Stimulated activated CD4-positive, alpha-beta T cell treated with anti-CD3 and anti-CD28 coated beads, Interleukin-15, amount 100 ng/mL, for 1 hour (primary cell): ENCODE results near the gene OTOP1.
"Not testable (repeated sequence)": the region's sequence is repeated elsewhere in the genome, so short reads cannot be mapped to it uniquely, and the experiment has no call there.

Experiments used
- DNase-seq, 2 donors: peaks; one replicate each; pipeline ENCODE4 v3.0.0-alpha.2; 2020; ENCODE audit warnings: low read depth in 1 of 2, low spot score in 1 of 2

The OTOP1 gene

GRCh38 chr4:4226606-4227438, at the start of gene OTOP1:
TSS of gene OTOP1 (minus strand) at chr4:4226929. CDS start at chr4:4226864, 65 bp downstream.
- DNase-seq: no peak

DNA sequence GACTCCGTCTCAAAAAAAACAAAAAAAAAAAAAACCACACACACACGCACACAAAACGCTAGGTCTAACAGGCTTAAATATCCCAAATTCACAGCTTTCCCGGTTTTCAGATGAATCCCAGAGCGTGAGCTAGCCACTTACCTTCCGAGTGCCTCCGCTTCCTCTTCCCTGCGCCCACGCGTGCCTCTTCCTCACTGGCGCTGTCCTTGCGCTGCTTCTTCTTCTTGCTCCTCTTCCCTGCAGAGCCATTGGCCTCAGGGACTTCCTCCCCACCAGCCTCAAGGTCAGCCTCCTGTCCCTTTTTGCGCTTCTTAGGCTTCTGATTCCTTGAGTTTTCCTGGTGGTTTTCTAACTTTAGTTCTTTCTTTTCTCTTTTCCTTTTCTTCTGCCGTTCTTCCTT, 47.5 kb upstream of the OTOP1 start:
- no peak for DNase-seq

- no peak for DNase-seq
These were observed 45.2 kb upstream of the OTOP1 start for GRCh38 chr4:4271912-4272311.

GRCh38 chr4:4270529-4270928, 43.8 kb upstream of the OTOP1 start:
- no peak for DNase-seq

- no peak for DNase-seq
These were observed 43.1 kb upstream of the OTOP1 start for GRCh38 chr4:4269856-4270255.

- peak in 1 of 2 donors; percentile 11 for DNase-seq
These were observed 42.6 kb upstream of the OTOP1 start for GRCh38 chr4:4269331-4269731.

DNA sequence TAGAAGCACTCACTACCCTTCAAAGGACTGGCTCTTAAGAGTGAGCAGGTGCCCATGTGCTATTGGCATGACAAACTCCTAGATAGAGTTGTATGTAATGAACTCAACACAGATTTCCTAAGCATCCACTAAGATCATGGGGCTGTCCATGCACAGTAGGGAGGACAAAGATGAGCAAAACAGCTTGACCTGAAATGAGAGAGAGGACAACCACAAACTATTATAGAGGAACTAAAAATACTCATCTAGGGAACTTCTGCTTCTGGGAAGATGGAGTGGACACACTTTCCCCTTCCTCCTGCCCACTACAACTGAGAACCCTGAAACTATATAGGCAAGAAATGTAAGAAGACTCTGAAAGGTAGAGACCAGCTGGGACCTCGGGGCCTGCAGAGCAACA, 42.0 kb upstream of the OTOP1 start:
- DNase-seq: no peak

DNA sequence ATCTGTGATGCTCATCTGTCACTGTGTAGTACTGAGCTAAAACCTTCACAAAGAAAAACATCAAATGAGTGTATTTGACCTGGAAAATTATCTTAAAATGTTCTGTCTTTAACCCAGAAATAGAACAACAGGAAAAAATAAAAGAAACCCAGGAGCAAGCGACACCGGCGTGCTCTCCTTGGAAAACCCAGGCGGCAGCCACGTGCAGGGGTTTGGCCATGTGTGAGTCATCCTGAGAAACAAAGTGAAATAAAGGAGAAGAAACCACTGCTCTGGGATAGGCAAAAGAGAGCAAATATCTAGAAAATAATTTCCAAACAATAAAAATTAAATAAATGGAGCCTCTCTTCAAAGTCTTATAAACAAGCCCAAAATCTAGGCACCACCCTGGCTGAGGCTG, 41.3 kb upstream of the OTOP1 start:
- DNase-seq: no peak

- DNase-seq: no peak
These were observed 33.5 kb upstream of the OTOP1 start for GRCh38 chr4:4260185-4260751.

- no peak for DNase-seq
These were observed 32.9 kb upstream of the OTOP1 start for GRCh38 chr4:4259484-4260100.

GRCh38 chr4:4257705-4258104, 31.0 kb upstream of the OTOP1 start:
- not testable (repeated sequence) for DNase-seq

GRCh38 chr4:4256799-4257198, 30.1 kb upstream of the OTOP1 start:
- DNase-seq: no peak

- no peak for DNase-seq
These were observed 27.9 kb upstream of the OTOP1 start for GRCh38 chr4:4254666-4255065.

- no peak for DNase-seq
These were observed 27.5 kb upstream of the OTOP1 start for GRCh38 chr4:4254199-4254598.

DNA sequence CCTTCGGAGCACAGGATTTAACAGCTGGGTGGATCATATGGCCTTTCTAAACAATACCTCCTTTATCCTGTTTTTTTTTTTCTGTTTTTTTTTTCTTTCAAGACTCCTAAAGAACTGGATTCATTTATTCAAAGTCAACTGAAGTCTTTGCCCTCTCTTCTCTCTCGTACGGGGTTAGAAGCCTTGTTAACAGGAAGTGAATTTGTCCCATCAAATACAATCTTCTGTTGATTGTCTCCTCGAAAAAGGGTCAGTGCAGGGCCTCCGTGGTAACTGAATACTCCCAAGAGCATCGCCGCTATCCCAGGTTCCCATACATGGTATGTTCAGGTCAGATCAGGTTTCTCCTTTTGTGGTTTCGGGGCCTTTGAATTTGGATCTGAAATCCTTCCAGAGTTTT, 23.1 kb upstream of the OTOP1 start:
- no peak for DNase-seq

DNA sequence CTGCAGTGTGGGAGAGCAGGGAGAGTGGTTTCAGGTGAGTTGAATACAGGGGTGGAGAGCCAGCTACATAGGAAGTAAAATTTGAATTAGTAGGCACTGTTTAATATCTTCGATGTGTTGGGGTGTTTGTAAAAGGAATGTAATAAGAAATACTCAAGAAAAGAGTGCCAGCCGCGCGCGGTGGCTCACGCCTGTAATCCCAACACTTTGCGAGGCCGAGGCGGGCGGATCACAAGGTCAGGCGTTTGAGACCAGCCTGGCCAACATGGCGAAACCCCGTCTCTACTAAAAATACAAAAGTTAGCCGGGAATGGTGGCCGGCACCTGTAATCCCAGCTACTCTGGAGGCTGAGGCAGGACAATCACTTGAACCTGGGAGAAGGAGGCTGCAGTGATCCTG, 22.6 kb upstream of the OTOP1 start:
- not testable (repeated sequence) for DNase-seq

- no peak for DNase-seq
These were observed 22.1 kb upstream of the OTOP1 start for GRCh38 chr4:4248885-4249203.

DNA sequence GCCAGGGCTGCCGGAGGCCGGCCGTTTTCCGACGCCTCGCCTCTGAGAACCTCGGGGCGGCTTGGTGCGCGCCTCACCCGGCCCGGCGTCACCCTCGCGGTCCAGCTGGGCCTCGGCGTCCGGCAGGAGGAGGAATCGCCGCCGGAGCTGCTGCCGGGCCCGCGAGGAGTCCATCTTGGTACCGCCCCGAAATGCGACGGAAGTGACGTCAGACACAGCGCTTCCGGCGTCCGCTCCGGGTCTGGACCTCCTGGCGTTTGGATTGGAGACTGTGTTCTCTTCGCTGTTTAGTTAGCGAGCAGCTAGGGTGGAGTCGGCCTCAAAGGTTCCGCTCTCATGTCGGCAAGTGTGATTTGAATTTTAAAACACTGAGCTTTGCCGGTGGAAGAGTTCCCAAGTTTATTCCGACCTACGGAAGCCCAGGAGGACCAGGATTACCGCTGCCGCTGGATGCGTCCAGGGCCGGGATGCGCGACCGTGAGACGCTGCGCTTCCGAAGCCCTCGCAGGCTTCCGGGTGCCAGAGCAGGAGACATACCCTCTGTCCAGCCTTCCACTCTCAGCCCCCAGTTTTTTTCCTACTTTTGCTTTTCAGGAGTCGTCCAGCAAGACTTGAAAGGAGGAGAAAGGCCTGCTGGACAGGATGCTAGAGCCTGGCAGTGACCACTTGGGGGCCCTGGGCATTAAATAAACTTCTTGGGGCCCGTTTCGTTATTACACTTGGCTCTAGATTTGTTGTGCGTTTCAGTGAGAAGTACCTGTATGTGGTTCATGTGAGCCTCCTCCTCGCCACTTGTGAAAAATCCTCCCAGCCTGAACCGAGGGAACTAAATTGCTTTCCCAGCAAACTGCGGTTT, 21.5 kb upstream of the OTOP1 start, which contains the start of gene TMEM128:
Gene TMEM128 (minus strand): TSS at position 195 of the 856 bp plus-strand sequence. CDS start 21 bp downstream, at position 174.
- peak; percentile 75 to 84 for DNase-seq

GRCh38 chr4:4247696-4248028, 20.9 kb upstream of the OTOP1 start:
- DNase-seq: no peak

DNA sequence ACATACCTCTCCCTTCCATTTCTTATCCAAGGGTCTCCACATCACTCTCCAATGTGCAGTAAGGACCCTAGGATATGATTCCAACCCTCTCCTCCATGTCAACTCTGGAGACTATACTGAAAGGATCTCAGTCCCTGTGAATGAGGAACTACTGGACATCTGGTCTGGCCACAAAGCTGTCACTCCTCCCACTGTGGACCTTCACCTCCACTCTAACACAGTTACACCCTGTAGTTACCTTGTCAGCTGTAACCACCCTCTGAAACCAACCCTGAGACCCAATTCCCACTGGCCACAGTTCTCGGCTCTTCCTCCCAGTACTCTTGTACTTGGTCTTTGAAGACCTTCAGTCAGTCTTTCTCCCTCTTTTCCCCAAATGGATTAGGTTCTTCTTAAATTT, 18.4 kb upstream of the OTOP1 start:
- DNase-seq: no peak

GRCh38 chr4:4239551-4239950, 12.8 kb upstream of the OTOP1 start:
- DNase-seq: not testable (repeated sequence)

- no peak for DNase-seq
These were observed 6.9 kb upstream of the OTOP1 start for GRCh38 chr4:4233610-4234009.
